PFSK-1 (cell line): Measurements from ENCODE around the gene CCDC51.

Experiments used
- FOXP2 ChIP-seq: optimal IDR thresholded peaks from 2 replicates; pipeline ENCODE3; 2011; ENCODE audit warnings: borderline replicate concordance, control low read depth, inconsistent platforms; ENCODE audit not compliant: insufficient read depth; ENCODE audit errors: extremely low read length, extremely low read depth
- POLR2AphosphoS5 ChIP-seq: IDR thresholded peaks from 2 replicates; pipeline ENCODE4 v1.6.1; 2012; ENCODE audit warnings: low read depth, mild to moderate bottlenecking, control low read depth, low read length, moderate library complexity
- SIN3A ChIP-seq: IDR thresholded peaks from 2 replicates; pipeline ENCODE4 v1.6.1; 2012; ENCODE audit warnings: mild to moderate bottlenecking, low read length, moderate library complexity, borderline replicate concordance; ENCODE audit not compliant: insufficient read depth
- TAF1 ChIP-seq: IDR thresholded peaks from 2 replicates; pipeline ENCODE4 v1.6.1; 2012; ENCODE audit warnings: low read length, control low read depth, borderline replicate concordance; ENCODE audit not compliant: insufficient read depth
- TF ChIP-seq, protein P1 (sequence below), 2 experiments: IDR thresholded peaks; 2 replicates each; pipeline versions ENCODE4 v1.6.1 to v1.8.0; 2011 to 2012; ENCODE audit warnings: low read depth in 2 of 2, low read length in 2 of 2, control low read depth in 1 of 2, inconsistent platforms in 1 of 2, mild to moderate bottlenecking in 1 of 2, moderate library complexity in 1 of 2; ENCODE audit not compliant: insufficient read depth in 1 of 2

GRCh38 chr3:48417529-48418108 lies 22.3 kb downstream of the CCDC51 start:
- TF ChIP-seq POLR2AphosphoS5: no peak
- TF ChIP-seq, protein P1, sequence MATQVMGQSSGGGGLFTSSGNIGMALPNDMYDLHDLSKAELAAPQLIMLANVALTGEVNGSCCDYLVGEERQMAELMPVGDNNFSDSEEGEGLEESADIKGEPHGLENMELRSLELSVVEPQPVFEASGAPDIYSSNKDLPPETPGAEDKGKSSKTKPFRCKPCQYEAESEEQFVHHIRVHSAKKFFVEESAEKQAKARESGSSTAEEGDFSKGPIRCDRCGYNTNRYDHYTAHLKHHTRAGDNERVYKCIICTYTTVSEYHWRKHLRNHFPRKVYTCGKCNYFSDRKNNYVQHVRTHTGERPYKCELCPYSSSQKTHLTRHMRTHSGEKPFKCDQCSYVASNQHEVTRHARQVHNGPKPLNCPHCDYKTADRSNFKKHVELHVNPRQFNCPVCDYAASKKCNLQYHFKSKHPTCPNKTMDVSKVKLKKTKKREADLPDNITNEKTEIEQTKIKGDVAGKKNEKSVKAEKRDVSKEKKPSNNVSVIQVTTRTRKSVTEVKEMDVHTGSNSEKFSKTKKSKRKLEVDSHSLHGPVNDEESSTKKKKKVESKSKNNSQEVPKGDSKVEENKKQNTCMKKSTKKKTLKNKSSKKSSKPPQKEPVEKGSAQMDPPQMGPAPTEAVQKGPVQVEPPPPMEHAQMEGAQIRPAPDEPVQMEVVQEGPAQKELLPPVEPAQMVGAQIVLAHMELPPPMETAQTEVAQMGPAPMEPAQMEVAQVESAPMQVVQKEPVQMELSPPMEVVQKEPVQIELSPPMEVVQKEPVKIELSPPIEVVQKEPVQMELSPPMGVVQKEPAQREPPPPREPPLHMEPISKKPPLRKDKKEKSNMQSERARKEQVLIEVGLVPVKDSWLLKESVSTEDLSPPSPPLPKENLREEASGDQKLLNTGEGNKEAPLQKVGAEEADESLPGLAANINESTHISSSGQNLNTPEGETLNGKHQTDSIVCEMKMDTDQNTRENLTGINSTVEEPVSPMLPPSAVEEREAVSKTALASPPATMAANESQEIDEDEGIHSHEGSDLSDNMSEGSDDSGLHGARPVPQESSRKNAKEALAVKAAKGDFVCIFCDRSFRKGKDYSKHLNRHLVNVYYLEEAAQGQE (IDR thresholded peaks at IDR 0.05; ENCODE audit: insufficient read depth in 1 of 2, low read depth in 2 of 2, low read length in 2 of 2): no peak
- TF ChIP-seq TAF1: no peak
- TF ChIP-seq SIN3A: no peak
- no peak for TF ChIP-seq FOXP2
